Measurements from ENCODE around the gene DXO.

- TF ChIP-seq CTCF (IDR thresholded peaks at IDR 0.05), result no peak
- TF ChIP-seq POLR2A (IDR thresholded peaks at IDR 0.05), result no peak
- TF ChIP-seq EP300 (IDR thresholded peaks at IDR 0.05; ENCODE audit: low read depth), result no peak
- no peak for TF ChIP-seq POLR2AphosphoS5 (IDR thresholded peaks at IDR 0.05)
Observed at GRCh38 chr6:31935823-31936222, 36.1 kb downstream of the DXO start.
